Keratinocyte (primary cell): ENCODE data around the gene CHST10.

Experiments used
- EZH2 ChIP-seq: IDR thresholded peaks from one replicate; pipeline ENCODE4 v1.6.1; 2012; ENCODE audit warnings: inconsistent platforms, mild to moderate bottlenecking, low read length, moderate library complexity
- TF ChIP-seq, protein P1 (sequence below), 3 experiments: IDR thresholded peaks in 1 of 3; conservative IDR thresholded peaks in 1 of 3; optimal IDR thresholded peaks in 1 of 3; 2 replicates in 2 of 3; 3 replicates in 1 of 3; pipeline versions ENCODE3 to v1.5.1; 2011; ENCODE audit warnings: low read length in 3 of 3, mild to moderate bottlenecking in 3 of 3, moderate library complexity in 2 of 3, control low read depth in 1 of 3, inconsistent platforms in 1 of 3; ENCODE audit not compliant: insufficient read depth in 2 of 3; ENCODE audit errors: extremely low read depth in 1 of 3

DNA sequence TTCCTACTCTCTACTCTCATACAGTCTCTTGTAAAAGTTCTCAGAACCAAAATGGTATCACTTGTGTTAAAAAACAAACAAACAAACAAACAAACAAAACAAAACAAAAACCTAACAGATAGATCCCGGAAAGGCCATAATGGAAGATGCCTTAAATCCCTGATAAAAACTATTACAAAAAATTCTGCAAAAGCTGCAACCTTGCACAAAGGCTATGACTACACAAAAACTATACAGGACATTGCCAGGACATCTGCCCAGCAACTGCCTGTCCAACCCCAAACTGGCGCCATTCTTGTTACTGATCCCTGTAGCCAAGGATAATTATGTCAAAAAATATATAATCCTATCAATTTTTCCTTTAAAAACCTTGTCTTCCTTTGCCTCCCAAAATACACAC is 58.9 kb downstream of the CHST10 start:
- TF ChIP-seq, protein P1, sequence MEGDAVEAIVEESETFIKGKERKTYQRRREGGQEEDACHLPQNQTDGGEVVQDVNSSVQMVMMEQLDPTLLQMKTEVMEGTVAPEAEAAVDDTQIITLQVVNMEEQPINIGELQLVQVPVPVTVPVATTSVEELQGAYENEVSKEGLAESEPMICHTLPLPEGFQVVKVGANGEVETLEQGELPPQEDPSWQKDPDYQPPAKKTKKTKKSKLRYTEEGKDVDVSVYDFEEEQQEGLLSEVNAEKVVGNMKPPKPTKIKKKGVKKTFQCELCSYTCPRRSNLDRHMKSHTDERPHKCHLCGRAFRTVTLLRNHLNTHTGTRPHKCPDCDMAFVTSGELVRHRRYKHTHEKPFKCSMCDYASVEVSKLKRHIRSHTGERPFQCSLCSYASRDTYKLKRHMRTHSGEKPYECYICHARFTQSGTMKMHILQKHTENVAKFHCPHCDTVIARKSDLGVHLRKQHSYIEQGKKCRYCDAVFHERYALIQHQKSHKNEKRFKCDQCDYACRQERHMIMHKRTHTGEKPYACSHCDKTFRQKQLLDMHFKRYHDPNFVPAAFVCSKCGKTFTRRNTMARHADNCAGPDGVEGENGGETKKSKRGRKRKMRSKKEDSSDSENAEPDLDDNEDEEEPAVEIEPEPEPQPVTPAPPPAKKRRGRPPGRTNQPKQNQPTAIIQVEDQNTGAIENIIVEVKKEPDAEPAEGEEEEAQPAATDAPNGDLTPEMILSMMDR (optimal IDR thresholded peaks at IDR 0.05 in 1 of 3, IDR thresholded peaks at IDR 0.05 in 1 of 3, conservative IDR thresholded peaks at IDR 0.05 in 1 of 3; ENCODE audit: extremely low read depth in 1 of 3, insufficient read depth in 2 of 3, low read length in 3 of 3) = no peak
- TF ChIP-seq EZH2 = no peak
